ENCODE data around the gene SLC11A2.

The SLC11A2 gene

GRCh38 chr12:51001799-51002198, 24.4 kb downstream of the SLC11A2 start:
- TF ChIP-seq CTCF (IDR thresholded peaks at IDR 0.05; ENCODE audit: low read depth, low read length), result no peak
- in situ Hi-C loops (cut with HindIII; ENCODE audit: low sequenced_read_pairs), result no loop called here

GRCh38 chr12:51000245-51000644, 25.9 kb downstream of the SLC11A2 start:
- DNase-seq (ENCODE audit: low read depth, low spot score), result peak; percentile 13

More at GRCh38 chr12:51001799-51002198, 24.4 kb downstream of the SLC11A2 start:
- no peak overlapping the region for H3K4me3 ChIP-seq (ENCODE audit: low read depth, low read length)
- DNase-seq (ENCODE audit: low read depth, low spot score), result no peak

GRCh38 chr12:50999093-50999492, 27.1 kb downstream of the SLC11A2 start:
- no peak overlapping the region for H3K4me3 ChIP-seq (ENCODE audit: low read depth, low read length)
- in situ Hi-C loops (cut with HindIII; ENCODE audit: low sequenced_read_pairs), result no loop called here
- no peak for DNase-seq (ENCODE audit: low read depth, low spot score)
- TF ChIP-seq CTCF (IDR thresholded peaks at IDR 0.05; ENCODE audit: low read depth, low read length), result no peak

More at GRCh38 chr12:51000245-51000644, 25.9 kb downstream of the SLC11A2 start:
- H3K4me3 ChIP-seq (ENCODE audit: low read depth, low read length), result no peak overlapping the region
- in situ Hi-C loops (cut with HindIII; ENCODE audit: low sequenced_read_pairs), result no loop called here
- TF ChIP-seq CTCF (IDR thresholded peaks at IDR 0.05; ENCODE audit: low read depth, low read length), result no peak

GRCh38 chr12:50992819-50993218, 33.4 kb downstream of the SLC11A2 start:
- in situ Hi-C loops (cut with HindIII; ENCODE audit: low sequenced_read_pairs), result no loop called here
- no peak for DNase-seq (ENCODE audit: low read depth, low spot score)
- H3K4me3 ChIP-seq (ENCODE audit: low read depth, low read length), result no peak overlapping the region
- TF ChIP-seq CTCF (IDR thresholded peaks at IDR 0.05; ENCODE audit: low read depth, low read length), result no peak

GRCh38 chr12:50991291-50991690, 34.9 kb downstream of the SLC11A2 start:
- no peak for TF ChIP-seq CTCF (IDR thresholded peaks at IDR 0.05; ENCODE audit: low read depth, low read length)
- no peak overlapping the region for H3K4me3 ChIP-seq (ENCODE audit: low read depth, low read length)
- DNase-seq (ENCODE audit: low read depth, low spot score), result no peak
- in situ Hi-C loops (cut with HindIII; ENCODE audit: low sequenced_read_pairs), result no loop called here

- in situ Hi-C loops (cut with HindIII; ENCODE audit: low sequenced_read_pairs), result no loop called here
- H3K4me3 ChIP-seq (ENCODE audit: low read depth, low read length), result no peak overlapping the region
- DNase-seq (ENCODE audit: low read depth, low spot score), result no peak
- TF ChIP-seq CTCF (IDR thresholded peaks at IDR 0.05; ENCODE audit: low read depth, low read length), result no peak
Observed at GRCh38 chr12:50990791-50991190, 35.4 kb downstream of the SLC11A2 start.
